HCT116 (cell line): Measurements from ENCODE around the gene CAV2. TPM values are rescaled to one million over a fixed set of nuclear protein-coding genes. Genes with fewer than 3 reads are reported as not detected.

ENCODE experiments used
- CBX3 ChIP-seq: IDR thresholded peaks from 2 replicates; pipeline ENCODE4 v1.6.1; 2012; ENCODE audit warnings: low read depth
- CEBPB ChIP-seq: IDR thresholded peaks from 2 replicates; pipeline ENCODE4 v1.6.1; 2012; ENCODE audit warnings: low read depth
- EGR1 ChIP-seq: IDR thresholded peaks from 2 replicates; pipeline ENCODE4 v1.6.1; 2012; ENCODE audit warnings: low read depth
- ELF1 ChIP-seq: IDR thresholded peaks from 2 replicates; pipeline ENCODE4 v1.6.1; 2012; ENCODE audit warnings: low read depth, borderline replicate concordance
- EZH2 ChIP-seq: fragments of 200-600 bp; sonication (generic); IDR thresholded peaks from 2 replicates; pipeline ENCODE4 v1.6.1; 2017; ENCODE audit warnings: antibody characterized with exemption, mixed run types
- EZH2phosphoT487 ChIP-seq: fragments of 200-600 bp; IDR thresholded peaks from 2 replicates; pipeline ENCODE4 v1.6.1; 2018; ENCODE audit warnings: antibody characterized with exemption, borderline replicate concordance
- FOSL1 ChIP-seq: IDR thresholded peaks from 2 replicates; pipeline ENCODE4 v1.6.1; 2012; ENCODE audit warnings: low read depth
- JUND ChIP-seq: IDR thresholded peaks from 2 replicates; pipeline ENCODE4 v1.6.1; 2012
- POLR2A ChIP-seq: IDR thresholded peaks from 2 replicates; pipeline ENCODE4 v1.7.0; 2011; ENCODE audit warnings: borderline replicate concordance; ENCODE audit not compliant: insufficient read depth, insufficient read length; ENCODE audit errors: extremely low read depth
- POLR2AphosphoS5 ChIP-seq: IDR thresholded peaks from 2 replicates; pipeline ENCODE4 v1.6.1; 2011; ENCODE audit warnings: mild to moderate bottlenecking, low read depth, low read length, moderate library complexity
- RAD21 ChIP-seq: IDR thresholded peaks from 2 replicates; pipeline ENCODE4 v1.6.1; 2012; ENCODE audit warnings: low read depth, mild to moderate bottlenecking
- SIN3A ChIP-seq: IDR thresholded peaks from 2 replicates; pipeline ENCODE4 v1.6.1; 2012; ENCODE audit warnings: low read depth
- SP1 ChIP-seq: IDR thresholded peaks from 2 replicates; pipeline ENCODE4 v1.6.1; 2012; ENCODE audit warnings: low read depth
- TCF7L2 ChIP-seq: IDR thresholded peaks from 2 replicates; pipeline ENCODE4 v1.7.0; 2011; ENCODE audit warnings: borderline replicate concordance, inconsistent platforms; ENCODE audit not compliant: insufficient read depth, insufficient read length; ENCODE audit errors: extremely low read depth
- YY1 ChIP-seq: IDR thresholded peaks from 2 replicates; pipeline ENCODE4 v1.6.1; 2011; ENCODE audit warnings: low read length, low read depth, moderate library complexity, mild to moderate bottlenecking; ENCODE audit not compliant: insufficient replicate concordance; ENCODE audit errors: extremely low read depth
- ZNF274 ChIP-seq: fragments of 200-500 bp; sonication (Bioruptor generic); IDR thresholded peaks from 2 replicates; pipeline ENCODE4 v1.6.1; 2014; ENCODE audit warnings: mild to moderate bottlenecking, low read depth, low read length, inconsistent platforms
- total RNA-seq: library from RNA; stranded (reverse); gene quantifications from one replicate; pipeline ENCODE4 v1.2.1, GENCODE V29; 2021; ENCODE audit not compliant: unreplicated experiment
- TF ChIP-seq, protein P1 (sequence below): IDR thresholded peaks from 2 replicates; pipeline ENCODE4 v1.6.1; 2011; ENCODE audit warnings: mild to moderate bottlenecking, low read length, moderate library complexity; ENCODE audit not compliant: insufficient replicate concordance; ENCODE audit errors: extremely low read depth
- TF ChIP-seq, protein P2 (sequence below): IDR thresholded peaks from 2 replicates; pipeline ENCODE4 v1.6.1; 2012
- TF ChIP-seq, protein P3 (sequence below): IDR thresholded peaks from 2 replicates; pipeline ENCODE4 v1.6.1; 2012

Gene CAV2
- total RNA-seq, 1 experiment from 2014 or later, result 157 TPM

DNA sequence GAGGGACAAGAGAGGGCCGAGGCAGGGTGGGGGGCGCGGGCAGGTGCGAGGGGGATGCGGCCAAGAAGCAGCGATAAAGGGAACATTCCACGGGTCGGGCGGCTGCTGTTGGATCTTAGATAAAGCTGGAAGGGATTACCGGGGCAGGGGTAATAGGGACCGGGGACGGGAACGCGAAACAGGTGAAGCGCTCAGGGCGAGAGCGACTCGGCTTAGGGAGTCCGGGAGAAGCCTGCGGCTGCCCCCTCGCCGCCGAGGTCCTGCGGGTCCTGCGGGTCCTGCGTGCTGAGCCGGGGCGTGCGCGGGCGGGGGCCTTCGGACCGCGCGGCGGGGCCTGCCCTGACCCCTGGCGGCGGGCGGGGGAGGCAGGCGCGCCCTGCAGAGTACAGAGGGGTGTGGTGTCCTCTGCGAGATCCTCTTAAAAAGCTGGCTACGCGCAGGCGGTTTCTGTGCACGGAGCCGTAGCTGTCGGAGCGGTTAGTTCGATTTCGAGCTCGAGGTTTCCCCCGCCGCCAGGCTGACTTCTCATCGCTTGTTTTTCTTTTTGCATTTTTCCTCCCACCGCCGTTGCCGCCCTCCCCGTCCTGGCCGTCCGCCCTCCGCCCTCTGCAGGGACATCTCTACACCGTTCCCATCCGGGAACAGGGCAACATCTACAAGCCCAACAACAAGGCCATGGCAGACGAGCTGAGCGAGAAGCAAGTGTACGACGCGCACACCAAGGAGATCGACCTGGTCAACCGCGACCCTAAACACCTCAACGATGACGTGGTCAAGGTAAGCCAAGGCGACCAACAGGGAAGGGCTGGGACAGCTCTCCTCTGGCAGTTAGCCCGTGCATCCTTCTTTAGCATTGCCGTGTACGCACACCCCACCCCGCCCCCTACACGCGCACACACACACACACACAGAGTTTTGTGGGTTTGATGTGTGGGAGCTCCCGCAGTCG, 26.6 kb downstream of the CAV2 start (continued):
- TF ChIP-seq, protein P1, sequence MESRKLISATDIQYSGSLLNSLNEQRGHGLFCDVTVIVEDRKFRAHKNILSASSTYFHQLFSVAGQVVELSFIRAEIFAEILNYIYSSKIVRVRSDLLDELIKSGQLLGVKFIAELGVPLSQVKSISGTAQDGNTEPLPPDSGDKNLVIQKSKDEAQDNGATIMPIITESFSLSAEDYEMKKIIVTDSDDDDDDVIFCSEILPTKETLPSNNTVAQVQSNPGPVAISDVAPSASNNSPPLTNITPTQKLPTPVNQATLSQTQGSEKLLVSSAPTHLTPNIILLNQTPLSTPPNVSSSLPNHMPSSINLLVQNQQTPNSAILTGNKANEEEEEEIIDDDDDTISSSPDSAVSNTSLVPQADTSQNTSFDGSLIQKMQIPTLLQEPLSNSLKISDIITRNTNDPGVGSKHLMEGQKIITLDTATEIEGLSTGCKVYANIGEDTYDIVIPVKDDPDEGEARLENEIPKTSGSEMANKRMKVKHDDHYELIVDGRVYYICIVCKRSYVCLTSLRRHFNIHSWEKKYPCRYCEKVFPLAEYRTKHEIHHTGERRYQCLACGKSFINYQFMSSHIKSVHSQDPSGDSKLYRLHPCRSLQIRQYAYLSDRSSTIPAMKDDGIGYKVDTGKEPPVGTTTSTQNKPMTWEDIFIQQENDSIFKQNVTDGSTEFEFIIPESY, result no peak
- TF ChIP-seq EZH2phosphoT487, result no peak
- peak; percentile 57 for TF ChIP-seq YY1
- no peak for TF ChIP-seq CEBPB
- TF ChIP-seq POLR2A, result peak; percentile 67
- TF ChIP-seq ELF1, result no peak
- TF ChIP-seq ZNF274, result no peak
- no peak for TF ChIP-seq FOSL1
- TF ChIP-seq, protein P2, sequence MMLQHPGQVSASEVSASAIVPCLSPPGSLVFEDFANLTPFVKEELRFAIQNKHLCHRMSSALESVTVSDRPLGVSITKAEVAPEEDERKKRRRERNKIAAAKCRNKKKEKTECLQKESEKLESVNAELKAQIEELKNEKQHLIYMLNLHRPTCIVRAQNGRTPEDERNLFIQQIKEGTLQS, result no peak
- no peak for TF ChIP-seq SIN3A
- TF ChIP-seq JUND, result no peak
- no peak for TF ChIP-seq SP1
- no peak for TF ChIP-seq EGR1
- TF ChIP-seq POLR2AphosphoS5, result peak; percentile 82
- TF ChIP-seq TCF7L2, result peak; percentile 57
- TF ChIP-seq EZH2, result no peak
- TF ChIP-seq RAD21, result no peak
- TF ChIP-seq, protein P3, sequence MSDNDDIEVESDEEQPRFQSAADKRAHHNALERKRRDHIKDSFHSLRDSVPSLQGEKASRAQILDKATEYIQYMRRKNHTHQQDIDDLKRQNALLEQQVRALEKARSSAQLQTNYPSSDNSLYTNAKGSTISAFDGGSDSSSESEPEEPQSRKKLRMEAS, result no peak
- no peak for TF ChIP-seq CBX3
